ENCODE results near the gene GPER1.
"Not testable (repeated sequence)": the region's sequence is repeated elsewhere in the genome, so short reads cannot be mapped to it uniquely, and the experiment has no call there.

GPER1 gene

GRCh38 chr7:1134951-1135350, 47.0 kb downstream of the GPER1 start:
- no peak for ATAC-seq
- no peak overlapping the region for H3K27ac Mint-ChIP-seq

GRCh38 chr7:1136841-1137516, 49.1 kb downstream of the GPER1 start:
- ATAC-seq (no peak), DNase-seq (no peak)
- Mint-ChIP-seq H3K27ac (peak overlapping the region; percentile 84), H3K27me3 (no peaks in the 10 kb centered on the region), H3K36me3 (ENCODE audit: low read depth) (peaks cover 11% of the 10 kb centered on the region), H3K4me1 (peaks cover 24% of the 10 kb centered on the region), H3K9me3 (no peaks in the 10 kb centered on the region), H3K4me3 (peak overlapping the region; percentile 89)

More at GRCh38 chr7:1134951-1135350, 47.0 kb downstream of the GPER1 start:
- no peak for DNase-seq
- Mint-ChIP-seq H3K9me3 (no peaks in the 10 kb centered on the region), H3K4me3 (no peak overlapping the region), H3K27me3 (no peaks in the 10 kb centered on the region), H3K36me3 (ENCODE audit: low read depth) (peaks cover 12% of the 10 kb centered on the region), H3K4me1 (peaks cover 17% of the 10 kb centered on the region)

GRCh38 chr7:1137517-1138167, 49.7 kb downstream of the GPER1 start:
- Mint-ChIP-seq H3K4me3 (peak overlapping the region; percentile 89), H3K4me1 (peaks cover 24% of the 10 kb centered on the region), H3K27me3 (no peaks in the 10 kb centered on the region), H3K9me3 (no peaks in the 10 kb centered on the region), H3K36me3 (ENCODE audit: low read depth) (peaks cover 9% of the 10 kb centered on the region), H3K27ac (peak overlapping the region; percentile 85)
- no peak for DNase-seq
- ATAC-seq, result peak; percentile 69

- ATAC-seq (no peak), DNase-seq (no peak)
- Mint-ChIP-seq H3K27me3 (no peaks in the 10 kb centered on the region), H3K27ac (no peak overlapping the region), H3K9me3 (no peaks in the 10 kb centered on the region), H3K4me3 (no peak overlapping the region), H3K4me1 (peaks cover 24% of the 10 kb centered on the region), H3K36me3 (ENCODE audit: low read depth) (peaks cover 3% of the 10 kb centered on the region)
Measured at GRCh38 chr7:1140476-1141104, 52.7 kb downstream of the GPER1 start.

- H3K4me3 Mint-ChIP-seq, result no peak overlapping the region
- peaks cover 23% of the 10 kb centered on the region for H3K4me1 Mint-ChIP-seq
- DNase-seq (no peak), ATAC-seq (no peak)
- H3K36me3 Mint-ChIP-seq (ENCODE audit: low read depth), result peaks cover 3% of the 10 kb centered on the region
- no peaks in the 10 kb centered on the region for H3K27me3 Mint-ChIP-seq
- H3K9me3 Mint-ChIP-seq, result no peaks in the 10 kb centered on the region
- no peak overlapping the region for H3K27ac Mint-ChIP-seq
Measured at GRCh38 chr7:1141651-1142050, 53.7 kb downstream of the GPER1 start.

- Mint-ChIP-seq H3K4me3 (no peak overlapping the region), H3K9me3 (no peaks in the 10 kb centered on the region), H3K4me1 (peaks cover 18% of the 10 kb centered on the region), H3K27ac (no peak overlapping the region), H3K27me3 (no peaks in the 10 kb centered on the region), H3K36me3 (ENCODE audit: low read depth) (peaks cover 3% of the 10 kb centered on the region)
- no peak for ATAC-seq
- no peak for DNase-seq
Measured at GRCh38 chr7:1142051-1142635, 54.2 kb downstream of the GPER1 start.

- DNase-seq; H3K27me3 Mint-ChIP-seq; H3K36me3 Mint-ChIP-seq (ENCODE audit: low read depth); ATAC-seq; H3K27ac Mint-ChIP-seq; H3K9me3 Mint-ChIP-seq; H3K4me3 Mint-ChIP-seq: not testable (repeated sequence)
- H3K4me1 Mint-ChIP-seq, result peaks cover 16% of the 10 kb centered on the region
Measured at GRCh38 chr7:1143031-1143430, 55.1 kb downstream of the GPER1 start.

All from activated naive CD8-positive, alpha-beta T cell treated with anti-CD3 and anti-CD28 coated beads, Interleukin-2, amount 50 U/mL, for 24 hours (primary cell).